ENCODE results near the gene CAP1. TPM values are rescaled to one million over a fixed set of nuclear protein-coding genes. Genes with fewer than 3 reads are reported as not detected.

CAP1 gene
- total RNA-seq, 1 experiment from 2014 or later = 642 TPM

DNA sequence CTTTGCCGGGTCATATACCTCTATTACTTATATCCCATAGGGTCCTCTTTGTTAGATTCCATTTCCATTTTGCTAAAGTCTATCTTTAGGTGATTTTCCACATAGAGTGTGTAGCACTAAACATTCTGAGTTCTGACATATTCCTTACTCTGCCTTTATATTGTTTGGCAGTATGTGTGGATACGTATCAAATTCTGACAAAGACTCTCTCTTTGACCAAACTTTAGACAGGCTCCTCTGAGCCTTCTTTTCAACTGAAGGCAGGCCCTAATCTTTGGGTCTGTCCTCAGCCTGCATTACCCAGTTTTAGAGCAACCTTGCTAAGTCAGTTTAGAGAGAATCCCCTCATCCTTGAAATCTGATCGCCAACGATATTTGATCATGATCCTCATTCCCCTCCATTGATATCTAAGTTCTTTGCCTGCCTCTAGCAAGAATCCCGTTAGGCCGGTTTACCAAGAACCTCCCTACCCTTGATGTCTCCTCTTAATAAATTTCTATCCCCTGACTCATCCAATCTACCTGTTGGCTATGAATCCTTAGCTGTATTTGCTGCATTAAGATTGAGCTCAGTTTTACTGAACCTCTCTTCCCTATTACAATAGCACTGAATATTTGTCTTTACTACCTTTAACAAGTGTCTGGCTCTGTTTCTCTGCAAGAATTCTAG is 66.9 kb downstream of the CAP1 start:
- peaks cover 11% of the 10 kb centered on the region; the same call in 1 of the 2 replicates for H3K9me3 ChIP-seq (replicated peaks)
- no peaks in the 10 kb centered on the region for H3K36me3 ChIP-seq
- DNase-seq (ENCODE audit: low read depth in 1 of 2, low spot score in 2 of 2) = no peak
- H3K27me3 ChIP-seq (replicated peaks) = no peaks in the 10 kb centered on the region
- no peaks in the 10 kb centered on the region for H3K4me1 ChIP-seq (replicated peaks)
- H3K4me3 ChIP-seq = no peak overlapping the region
- no peak overlapping the region for H3K27ac ChIP-seq

DNA sequence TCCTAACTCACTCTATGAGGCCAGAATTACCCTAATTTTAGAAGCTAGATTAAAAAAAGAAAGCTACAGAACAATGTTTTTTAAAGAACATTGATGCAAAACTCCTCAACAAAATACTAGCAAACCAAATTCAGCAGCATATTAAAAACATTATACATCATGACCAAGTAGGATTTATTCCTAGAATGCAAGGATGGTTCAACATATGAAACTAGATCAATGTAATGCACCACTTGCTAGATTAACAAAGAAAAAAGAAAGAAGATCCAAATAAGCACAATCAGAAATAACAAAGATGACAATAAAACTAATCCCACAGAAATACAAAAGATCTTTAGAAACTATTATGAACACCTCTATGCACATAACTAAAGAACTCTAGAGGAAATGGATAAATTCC is 69.9 kb downstream of the CAP1 start:
- no peak overlapping the region for H3K4me3 ChIP-seq
- no peak for DNase-seq (ENCODE audit: low read depth in 1 of 2, low spot score in 2 of 2)
- no peak overlapping the region for H3K27ac ChIP-seq
- no peaks in the 10 kb centered on the region for H3K4me1 ChIP-seq (replicated peaks)
- peaks cover 1% of the 10 kb centered on the region; the same call in 1 of the 2 replicates for H3K27me3 ChIP-seq (replicated peaks)
- no peaks in the 10 kb centered on the region for H3K36me3 ChIP-seq
- H3K9me3 ChIP-seq (replicated peaks) = peaks cover 6% of the 10 kb centered on the region; the same call in 1 of the 2 replicates

DNA sequence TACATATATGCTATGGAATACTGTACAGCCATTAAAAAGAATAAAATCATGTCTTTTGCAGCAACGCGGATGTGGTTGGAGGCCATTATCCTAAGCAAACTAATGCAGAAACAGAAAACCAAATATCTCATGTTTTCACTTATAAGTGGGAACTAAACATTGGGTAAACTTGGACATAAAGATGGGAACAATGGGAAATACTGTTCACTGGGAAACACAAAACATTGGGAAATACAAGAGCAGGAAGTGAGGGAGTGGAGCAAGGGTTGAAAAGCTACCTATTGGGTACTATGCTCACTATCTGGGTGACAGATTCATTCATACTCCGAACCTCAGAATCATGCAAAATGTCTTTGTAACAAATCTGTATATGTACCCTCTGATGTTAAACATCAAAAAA is 73.9 kb downstream of the CAP1 start:
- H3K4me1 ChIP-seq (replicated peaks) = no peaks in the 10 kb centered on the region
- no peaks in the 10 kb centered on the region for H3K9me3 ChIP-seq (replicated peaks)
- no peak overlapping the region for H3K27ac ChIP-seq
- DNase-seq (ENCODE audit: low read depth in 1 of 2, low spot score in 2 of 2) = no peak
- H3K27me3 ChIP-seq (replicated peaks) = peaks cover 13% of the 10 kb centered on the region
- no peak overlapping the region for H3K4me3 ChIP-seq
- H3K36me3 ChIP-seq = no peaks in the 10 kb centered on the region

DNA sequence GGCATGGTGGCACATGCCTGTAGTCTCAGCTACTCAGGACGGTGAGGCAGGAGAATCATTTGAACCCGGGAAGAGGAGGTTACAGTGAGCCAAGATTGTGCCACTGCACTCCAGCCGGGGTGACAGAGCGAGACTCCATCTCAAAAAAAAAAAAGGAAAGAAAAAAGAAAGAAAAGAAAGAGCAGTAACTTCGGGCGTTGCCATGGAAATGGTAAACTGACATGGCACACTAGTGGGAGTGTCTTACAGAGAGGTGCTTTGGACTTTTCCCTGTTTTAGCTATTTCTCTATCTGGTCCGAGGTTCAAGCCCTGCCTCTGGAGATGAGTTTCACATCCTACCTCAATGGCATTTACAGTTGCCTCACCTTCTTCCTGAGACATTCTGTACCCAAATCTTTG is 79.6 kb downstream of the CAP1 start:
- H3K9me3 ChIP-seq (replicated peaks) = no peaks in the 10 kb centered on the region
- no peak overlapping the region for H3K27ac ChIP-seq
- DNase-seq (ENCODE audit: low read depth in 1 of 2, low spot score in 2 of 2) = no peak
- no peaks in the 10 kb centered on the region for H3K36me3 ChIP-seq
- no peak overlapping the region for H3K4me3 ChIP-seq
- H3K4me1 ChIP-seq (replicated peaks) = no peaks in the 10 kb centered on the region
- peaks cover 15% of the 10 kb centered on the region for H3K27me3 ChIP-seq (replicated peaks)

Other genes starting within 250 kb of the CAP1 start
- 25.7 and 33.5 TPM in 2 replicates for gene TRIT1, start 157.2 kb upstream of the CAP1 start, total RNA-seq (2014; rRNA removed; shearing (Covaris generic))
- 5.3 and 8.1 TPM in 2 replicates for gene MYCL, start 138.8 kb upstream of the CAP1 start, total RNA-seq (2014; rRNA removed; shearing (Covaris generic))
- gene MFSD2A, start 85.6 kb upstream of the CAP1 start, total RNA-seq (2014; rRNA removed; shearing (Covaris generic)) = 12.1 and 13.8 TPM in 2 replicates
- 85.2 and 109 TPM in 2 replicates for gene PPT1, start 56.5 kb downstream of the CAP1 start, total RNA-seq (2014; rRNA removed; shearing (Covaris generic))
- 14.3 and 19.6 TPM in 2 replicates for gene RLF, start 120.7 kb downstream of the CAP1 start, total RNA-seq (2014; rRNA removed; shearing (Covaris generic))
- gene TMCO2, start 207.2 kb downstream of the CAP1 start, total RNA-seq (2014; rRNA removed; shearing (Covaris generic)) = not detected in 2 replicates
- 91.8 and 112 TPM in 2 replicates for gene ZMPSTE24, start 217.5 kb downstream of the CAP1 start, total RNA-seq (2014; rRNA removed; shearing (Covaris generic))